Measurements from ENCODE around the gene GSK3B. TPM values are rescaled to one million over a fixed set of nuclear protein-coding genes. Genes with fewer than 3 reads are reported as not detected.

The GSK3B gene
- total RNA-seq, 1 experiment from 2014 or later = 56.5 TPM

DNA sequence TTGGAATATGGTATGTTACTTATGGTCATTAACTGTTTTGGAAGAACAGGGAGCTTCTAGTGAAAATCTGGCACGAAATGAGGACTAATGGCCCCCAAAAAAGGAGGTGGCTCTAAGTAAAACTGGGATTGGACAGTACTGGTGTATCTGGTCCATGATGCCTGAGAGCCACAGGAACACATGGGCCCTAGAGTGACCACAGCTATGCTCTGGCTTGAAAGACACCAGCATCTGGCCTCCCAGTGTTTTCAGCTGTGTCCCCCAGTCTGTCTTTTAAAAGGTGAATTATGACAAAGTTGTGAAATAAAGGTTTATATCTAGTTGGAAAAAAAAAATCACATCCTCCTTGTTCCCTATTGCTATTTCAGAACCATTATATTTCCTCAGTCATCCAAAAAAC is 64.5 kb downstream of the GSK3B start:
- H3K27ac Mint-ChIP-seq = no peak overlapping the region
- Histone ChIP-seq H2AFZ (ENCODE audit: low read length) (no peak overlapping the region), H2BK5ac (ENCODE audit: insufficient read length, low read length) (no peak overlapping the region), H3K23me2 (ENCODE audit: insufficient read length, low read depth, low read length, poor library complexity, severe bottlenecking) (no peaks in the 10 kb centered on the region), H3K14ac (ENCODE audit: insufficient read depth, low read length) (no peak overlapping the region), H4K91ac (ENCODE audit: insufficient read length, low read depth, low read length) (no peak overlapping the region), H3K4me1 (ENCODE audit: insufficient read depth, low read length) (no peaks in the 10 kb centered on the region; the same call in 1 of the 2 replicates), H4K8ac (replicated peaks; ENCODE audit: insufficient read length, low read depth, low read length) (no peak overlapping the region), H3T11ph (ENCODE audit: low read length) (no peak overlapping the region), H3K79me2 (ENCODE audit: insufficient read depth, low read length) (peaks cover 17% of the 10 kb centered on the region; the same call in 1 of the 2 replicates), H3K79me1 (ENCODE audit: insufficient read depth, low read depth, low read length, poor library complexity, severe bottlenecking) (peaks cover 3% of the 10 kb centered on the region), H3K56ac (ENCODE audit: insufficient read length, low read depth, low read length) (no peak overlapping the region), H3K9me3 (ENCODE audit: control insufficient read depth, low read depth, low read length) (no peaks in the 10 kb centered on the region), H3K9ac (ENCODE audit: extremely low read depth, insufficient read length, low read length) (no peak overlapping the region), H3K27me3 (ENCODE audit: insufficient read depth, low read length) (no peaks in the 10 kb centered on the region), H3K23ac (ENCODE audit: insufficient read length, low read depth, low read length) (no peak overlapping the region), H2BK12ac (ENCODE audit: insufficient read length, low read depth, low read length) (no peak overlapping the region), H2AK5ac (ENCODE audit: insufficient read length, low read length) (no peak overlapping the region), H2BK120ac (ENCODE audit: low read depth, low read length, poor library complexity, severe bottlenecking) (no peak overlapping the region), H3K27ac (ENCODE audit: insufficient read length, low read depth, low read length) (no peak overlapping the region), H3K18ac (ENCODE audit: insufficient read length, low read depth, low read length) (no peak overlapping the region), H2BK20ac (ENCODE audit: low read depth, low read length, poor library complexity, severe bottlenecking) (no peak overlapping the region), H3K4ac (ENCODE audit: low read depth, low read length) (no peak overlapping the region), H4K5ac (ENCODE audit: insufficient read length, low read depth, low read length) (no peak overlapping the region), H2BK15ac (ENCODE audit: low read depth, low read length) (no peak overlapping the region), H3K4me2 (ENCODE audit: insufficient read depth, insufficient read length, low read length) (no peak overlapping the region), H4K20me1 (ENCODE audit: control insufficient read depth, insufficient read depth, insufficient read length) (no peaks in the 10 kb centered on the region)
- no CpG with 5 or more reads among the region's 1 CpG for WGBS (ENCODE audit: extremely low coverage, insufficient read length, low lambda C conversion rate)
- no peak overlapping the region for H3K4me3 Mint-ChIP-seq
- TF ChIP-seq, protein P1, sequence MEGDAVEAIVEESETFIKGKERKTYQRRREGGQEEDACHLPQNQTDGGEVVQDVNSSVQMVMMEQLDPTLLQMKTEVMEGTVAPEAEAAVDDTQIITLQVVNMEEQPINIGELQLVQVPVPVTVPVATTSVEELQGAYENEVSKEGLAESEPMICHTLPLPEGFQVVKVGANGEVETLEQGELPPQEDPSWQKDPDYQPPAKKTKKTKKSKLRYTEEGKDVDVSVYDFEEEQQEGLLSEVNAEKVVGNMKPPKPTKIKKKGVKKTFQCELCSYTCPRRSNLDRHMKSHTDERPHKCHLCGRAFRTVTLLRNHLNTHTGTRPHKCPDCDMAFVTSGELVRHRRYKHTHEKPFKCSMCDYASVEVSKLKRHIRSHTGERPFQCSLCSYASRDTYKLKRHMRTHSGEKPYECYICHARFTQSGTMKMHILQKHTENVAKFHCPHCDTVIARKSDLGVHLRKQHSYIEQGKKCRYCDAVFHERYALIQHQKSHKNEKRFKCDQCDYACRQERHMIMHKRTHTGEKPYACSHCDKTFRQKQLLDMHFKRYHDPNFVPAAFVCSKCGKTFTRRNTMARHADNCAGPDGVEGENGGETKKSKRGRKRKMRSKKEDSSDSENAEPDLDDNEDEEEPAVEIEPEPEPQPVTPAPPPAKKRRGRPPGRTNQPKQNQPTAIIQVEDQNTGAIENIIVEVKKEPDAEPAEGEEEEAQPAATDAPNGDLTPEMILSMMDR (conservative IDR thresholded peaks at IDR 0.05) = no peak
- H3K36me3 Mint-ChIP-seq (ENCODE audit: insufficient read depth in 1 of 3, low read depth in 3 of 3) = no peaks in the 10 kb centered on the region; a peak in 2 of 7 replicates
- no peak for DNase-seq
- H3K9me3 Mint-ChIP-seq = no peaks in the 10 kb centered on the region
- peaks cover 17 to 36% of the 10 kb centered on the region in 2 experiments for H3K4me1 Mint-ChIP-seq
- no peaks in the 10 kb centered on the region for H3K27me3 Mint-ChIP-seq (ENCODE audit: low read depth)
